Endometrium (tissue), 2 donors: ENCODE results near the gene TMC1.

Experiments used
- FAIRE-seq: peaks from 2 replicates; lab custom pipeline; 2012; peaks lifted over from hg19 to GRCh38; lab: Jason Lieb, UNC
- donor health status: control.
- donor health status: control.

TMC1 gene

GRCh38 chr9:72680593-72681282 lies 159.3 kb downstream of the TMC1 start:
- no peak for FAIRE-seq

- FAIRE-seq, result no peak
Observed at GRCh38 chr9:72681283-72681630, 159.8 kb downstream of the TMC1 start.

GRCh38 chr9:72684615-72685014 lies 163.2 kb downstream of the TMC1 start:
- no peak for FAIRE-seq

- no peak for FAIRE-seq
Observed at GRCh38 chr9:72685911-72686310, 164.5 kb downstream of the TMC1 start.

- FAIRE-seq, result no peak
Observed at GRCh38 chr9:72687331-72687730, 165.9 kb downstream of the TMC1 start.

GRCh38 chr9:72691671-72692070 lies 170.3 kb downstream of the TMC1 start:
- FAIRE-seq, result no peak

- FAIRE-seq, result no peak
Observed at GRCh38 chr9:72695365-72695764, 174.0 kb downstream of the TMC1 start.

GRCh38 chr9:72696511-72696910 lies 175.1 kb downstream of the TMC1 start:
- no peak for FAIRE-seq

GRCh38 chr9:72701510-72701909 lies 180.1 kb downstream of the TMC1 start:
- no peak for FAIRE-seq

GRCh38 chr9:72703574-72703973 lies 182.2 kb downstream of the TMC1 start:
- no peak for FAIRE-seq

- no peak for FAIRE-seq
Observed at GRCh38 chr9:72704688-72705375, 183.4 kb downstream of the TMC1 start.

GRCh38 chr9:72718503-72718902 lies 197.1 kb downstream of the TMC1 start:
- FAIRE-seq, result no peak

- FAIRE-seq, result no peak
Observed at GRCh38 chr9:72721067-72721466, 199.7 kb downstream of the TMC1 start.

GRCh38 chr9:72726947-72727346 lies 205.5 kb downstream of the TMC1 start:
- no peak for FAIRE-seq

- FAIRE-seq, result no peak
Observed at GRCh38 chr9:72728031-72728770, 206.8 kb downstream of the TMC1 start.

GRCh38 chr9:72733895-72734294 lies 212.5 kb downstream of the TMC1 start:
- no peak for FAIRE-seq

- no peak for FAIRE-seq
Observed at GRCh38 chr9:72734631-72735030, 213.2 kb downstream of the TMC1 start.

GRCh38 chr9:72743836-72744235 lies 222.4 kb downstream of the TMC1 start:
- FAIRE-seq, result no peak

GRCh38 chr9:72749276-72749675 lies 227.9 kb downstream of the TMC1 start:
- no peak for FAIRE-seq

GRCh38 chr9:72751541-72751940 lies 230.1 kb downstream of the TMC1 start:
- FAIRE-seq, result no peak

GRCh38 chr9:72753266-72753893 lies 232.0 kb downstream of the TMC1 start:
- no peak for FAIRE-seq

GRCh38 chr9:72755836-72756235 lies 234.4 kb downstream of the TMC1 start:
- no peak for FAIRE-seq

- FAIRE-seq, result no peak
Observed at GRCh38 chr9:72758944-72759343, 237.5 kb downstream of the TMC1 start.
